HCT116 (cell line): Measurements from ENCODE around the gene UTS2R. TPM values are rescaled to one million over a fixed set of nuclear protein-coding genes. Genes with fewer than 3 reads are reported as not detected.

ENCODE experiments used
- ATAC-seq: fragments of 200-7000 bp; cut with Tn5 transposase; 2 replicates; pipeline ENCODE4 v1.9.1; 2020; ENCODE audit warnings: mild to moderate bottlenecking, moderate library complexity
- BruUV-seq: library from RNA; stranded (reverse); fragments of 400-500 nt; replicated peaks from 2 replicates; lab custom pipeline; 2021; lab: Mats Ljungman, UMichigan
- CTCF ChIA-PET: fragments of 300-600 bp; sonication (Branson Sonifier 250); formaldehyde crosslinking; loops from one replicate; lab custom pipeline; 2021; ENCODE audit warnings: antibody characterized with exemption; lab: Charles Lee
- POLR2A ChIA-PET: fragments of 300-600, 350-600 bp; sonication (Branson Sonifier 250); formaldehyde crosslinking; loops from one replicate; lab custom pipeline; 2021; ENCODE audit warnings: antibody characterized with exemption; lab: Charles Lee
- RAD21 ChIA-PET, 2 experiments: fragments of 300-600 bp; sonication (Branson Sonifier 250); formaldehyde crosslinking; loops; one replicate each; lab custom pipeline; 2023; ENCODE audit warnings: low total read pairs in 2 of 2; ENCODE audit not compliant: uncharacterized antibody in 2 of 2, unreplicated experiment in 2 of 2, low non-redundant PET in 1 of 2; lab: Charles Lee
- DNase-seq: peaks from one replicate; pipeline ENCODE4 v3.0.0-alpha.2; 2010; ENCODE audit warnings: low read depth, low spot score
- H2AFZ ChIP-seq: fragments of 200-600 bp; shearing (Covaris generic), sonication (generic); 2 replicates; pipeline ENCODE4 v1.6.1; 2017; ENCODE audit warnings: low read depth, mixed run types, mixed read lengths, antibody characterized with exemption, low read length; ENCODE audit not compliant: poor library complexity, severe bottlenecking
- H3K27ac ChIP-seq: 2 replicates; pipeline ENCODE4 v1.5.1; 2012; ENCODE audit warnings: low read depth, low read length
- H3K27me3 ChIP-seq: fragments of 200-600 bp; sonication (generic); 2 replicates; pipeline ENCODE4 v1.6.1; 2016; ENCODE audit warnings: mixed run types, low read length, mixed read lengths; ENCODE audit not compliant: insufficient read depth
- H3K36me3 ChIP-seq, 2 experiments: fragments of 200-500 bp in 1 of 2; fragments of 200-600 bp in 1 of 2; sonication (Bioruptor generic) in 1 of 2; sonication (generic) in 1 of 2; 2 replicates each; pipeline versions ENCODE4 v1.5.1 to v1.6.1; 2014 to 2016; ENCODE audit warnings: low read length in 2 of 2, inconsistent platforms in 1 of 2, mixed read lengths in 1 of 2, mixed run types in 1 of 2; ENCODE audit not compliant: insufficient read depth in 2 of 2, control insufficient read depth in 1 of 2
- H3K4me1 ChIP-seq, 2 experiments: fragments of 200-600 bp in 1 of 2; sonication (generic) in 1 of 2; 2 replicates each; pipeline versions ENCODE4 v1.5.1 to v1.6.1; 2012 to 2017; ENCODE audit warnings: low read length in 2 of 2, inconsistent platforms in 1 of 2, mild to moderate bottlenecking in 1 of 2, mixed read lengths in 1 of 2, mixed run types in 1 of 2, moderate library complexity in 1 of 2; ENCODE audit not compliant: insufficient read depth in 2 of 2, control insufficient read depth in 1 of 2
- H3K4me2 ChIP-seq: fragments of 200-600 bp; sonication (generic); 2 replicates; pipeline ENCODE4 v1.6.1; 2017; ENCODE audit warnings: mixed run types, low read length, mixed read lengths
- H3K4me3 ChIP-seq, 2 experiments: fragments of 200-600 bp in 1 of 2; sonication (generic) in 1 of 2; replicated peaks in 1 of 2; 2 replicates each; pipeline ENCODE4 v1.5.1; 2011 to 2016; ENCODE audit warnings: low read length in 2 of 2, control low read depth in 1 of 2, low read depth in 1 of 2, mild to moderate bottlenecking in 1 of 2, mixed read lengths in 1 of 2, mixed run types in 1 of 2
- H3K79me2 ChIP-seq: fragments of 200-600 bp; sonication (generic); 2 replicates; pipeline ENCODE4 v1.6.1; 2017; ENCODE audit warnings: mild to moderate bottlenecking, mixed run types, low read length, moderate library complexity, mixed read lengths; ENCODE audit not compliant: insufficient read depth
- H3K9ac ChIP-seq: fragments of 200-600 bp; sonication (generic); 2 replicates; pipeline ENCODE4 v1.6.1; 2016; ENCODE audit warnings: low read length, mixed read lengths
- H3K9me2 ChIP-seq: fragments of 200-600 bp; sonication (generic), shearing (Covaris generic); 2 replicates; pipeline ENCODE4 v1.6.1; 2017; ENCODE audit warnings: mixed run types, mild to moderate bottlenecking, moderate library complexity; ENCODE audit not compliant: insufficient read depth
- H3K9me3 ChIP-seq, 2 experiments: fragments of 200-500 bp in 1 of 2; fragments of 200-600 bp in 1 of 2; sonication (Bioruptor generic) in 1 of 2; sonication (generic) in 1 of 2; 2 replicates each; pipeline ENCODE4 v1.6.1; 2014 to 2017; ENCODE audit warnings: low read length in 2 of 2, mixed read lengths in 2 of 2, inconsistent platforms in 1 of 2, low read depth in 1 of 2, mild to moderate bottlenecking in 1 of 2, mixed run types in 1 of 2, moderate library complexity in 1 of 2; ENCODE audit not compliant: control insufficient read depth in 1 of 2, insufficient read depth in 1 of 2
- H4K20me1 ChIP-seq: fragments of 200-600 bp; sonication (generic), shearing (Covaris generic); 2 replicates; pipeline ENCODE4 v1.6.1; 2017; ENCODE audit warnings: mixed run types, mild to moderate bottlenecking, moderate library complexity; ENCODE audit not compliant: insufficient read depth
- ATF3 ChIP-seq: IDR thresholded peaks from 2 replicates; pipeline ENCODE4 v1.6.1; 2012
- CBX3 ChIP-seq: IDR thresholded peaks from 2 replicates; pipeline ENCODE4 v1.6.1; 2012; ENCODE audit warnings: low read depth
- CEBPB ChIP-seq: IDR thresholded peaks from 2 replicates; pipeline ENCODE4 v1.6.1; 2012; ENCODE audit warnings: low read depth
- CTCF ChIP-seq, 3 experiments: fragments of 200-600 bp in 1 of 3; sonication (generic) in 1 of 3; IDR thresholded peaks in 2 of 3; conservative IDR thresholded peaks in 1 of 3; 2 replicates each; pipeline ENCODE4 v1.5.1; 2012 to 2017; ENCODE audit warnings: low read depth in 2 of 3, low read length in 2 of 3, antibody characterized with exemption in 1 of 3, borderline replicate concordance in 1 of 3, control low read depth in 1 of 3, mild to moderate bottlenecking in 1 of 3, mixed read lengths in 1 of 3, mixed run types in 1 of 3, moderate library complexity in 1 of 3; ENCODE audit not compliant: insufficient read depth in 1 of 3
- EGR1 ChIP-seq: IDR thresholded peaks from 2 replicates; pipeline ENCODE4 v1.6.1; 2012; ENCODE audit warnings: low read depth
- ELF1 ChIP-seq: IDR thresholded peaks from 2 replicates; pipeline ENCODE4 v1.6.1; 2012; ENCODE audit warnings: low read depth, borderline replicate concordance
- EZH2 ChIP-seq: fragments of 200-600 bp; sonication (generic); IDR thresholded peaks from 2 replicates; pipeline ENCODE4 v1.6.1; 2017; ENCODE audit warnings: antibody characterized with exemption, mixed run types
- EZH2phosphoT487 ChIP-seq: fragments of 200-600 bp; IDR thresholded peaks from 2 replicates; pipeline ENCODE4 v1.6.1; 2018; ENCODE audit warnings: antibody characterized with exemption, borderline replicate concordance
- FOSL1 ChIP-seq: IDR thresholded peaks from 2 replicates; pipeline ENCODE4 v1.6.1; 2012; ENCODE audit warnings: low read depth
- JUND ChIP-seq: IDR thresholded peaks from 2 replicates; pipeline ENCODE4 v1.6.1; 2012
- POLR2AphosphoS5 ChIP-seq: IDR thresholded peaks from 2 replicates; pipeline ENCODE4 v1.6.1; 2011; ENCODE audit warnings: mild to moderate bottlenecking, low read depth, low read length, moderate library complexity
- RAD21 ChIP-seq: IDR thresholded peaks from 2 replicates; pipeline ENCODE4 v1.6.1; 2012; ENCODE audit warnings: low read depth, mild to moderate bottlenecking
- SIN3A ChIP-seq: IDR thresholded peaks from 2 replicates; pipeline ENCODE4 v1.6.1; 2012; ENCODE audit warnings: low read depth
- SP1 ChIP-seq: IDR thresholded peaks from 2 replicates; pipeline ENCODE4 v1.6.1; 2012; ENCODE audit warnings: low read depth
- TCF7L2 ChIP-seq: IDR thresholded peaks from 2 replicates; pipeline ENCODE4 v1.7.0; 2011; ENCODE audit warnings: borderline replicate concordance, inconsistent platforms; ENCODE audit not compliant: insufficient read depth, insufficient read length; ENCODE audit errors: extremely low read depth
- intact Hi-C: fragments of 100-400 bp; cut with micrococcal nuclease; formaldehyde crosslinking; loops from 2 replicates; pipeline ENCODE4 v1.10.0; 2022
- total RNA-seq: library from RNA; stranded (reverse); gene quantifications from one replicate; pipeline ENCODE4 v1.2.1, GENCODE V29; 2021; ENCODE audit not compliant: unreplicated experiment

UTS2R gene
- total RNA-seq, 1 experiment from 2014 or later, result not detected

GRCh38 chr17:82388223-82388921, 16.8 kb downstream of the UTS2R start (continued):
- TF ChIP-seq EZH2phosphoT487, result no peak
- TF ChIP-seq POLR2AphosphoS5, result peak; percentile 28; the same call in 1 of the 2 replicates
- TF ChIP-seq CEBPB, result no peak
- no peak for TF ChIP-seq ELF1
- TF ChIP-seq, all 23 proteins: peak for 3

GRCh38 chr17:82388922-82389283, 17.3 kb downstream of the UTS2R start:
- ChIA-PET RAD21 (no interaction called here), POLR2A (no interaction called here), CTCF (no interaction called here)
- H3K79me2 ChIP-seq, result no peaks in the 10 kb centered on the region
- no peaks in the 10 kb centered on the region for H3K9me3 ChIP-seq
- H3K4me1 ChIP-seq, result peaks cover 15 to 30% of the 10 kb centered on the region in 2 experiments
- no peak overlapping the region for H3K4me3 ChIP-seq
- H3K9ac ChIP-seq, result no peak overlapping the region
- intact Hi-C loops, result no loop called here
- H2AFZ ChIP-seq, result no peak overlapping the region
- H4K20me1 ChIP-seq, result no peaks in the 10 kb centered on the region
- no peaks in the 10 kb centered on the region for H3K27me3 ChIP-seq
- DNase-seq, result no peak
- no peak for TF ChIP-seq TCF7L2
- TF ChIP-seq ATF3, result no peak
- TF ChIP-seq SIN3A, result no peak
- no peak for TF ChIP-seq FOSL1
- no peak for TF ChIP-seq EGR1
- no peak for TF ChIP-seq EZH2
- no peak for TF ChIP-seq JUND
- no peak for TF ChIP-seq CTCF (IDR thresholded peaks at IDR 0.05 in 2 of 3, conservative IDR thresholded peaks at IDR 0.05 in 1 of 3; ENCODE audit: borderline replicate concordance in 1 of 3, insufficient read depth in 1 of 3, low read depth in 2 of 3, low read length in 2 of 3)
- no peak for TF ChIP-seq CBX3
- TF ChIP-seq CEBPB, result no peak
- TF ChIP-seq RAD21, result no peak
- no peak for TF ChIP-seq SP1
- TF ChIP-seq ELF1, result no peak
- TF ChIP-seq EZH2phosphoT487, result no peak
- no TSS peak for BruUV-seq
- no peak overlapping the region for H3K27ac ChIP-seq
- H3K9me2 ChIP-seq, result no peaks in the 10 kb centered on the region
- ATAC-seq, result no peak
- H3K36me3 ChIP-seq, result no peaks in the 10 kb centered on the region
- no peak overlapping the region for H3K4me2 ChIP-seq
